LHCN-M2 (cell line): ENCODE measurements around the gene PFKFB2. TPM values are rescaled to one million over a fixed set of nuclear protein-coding genes. Genes with fewer than 3 reads are reported as not detected.

Source experiments
- DNase-seq: peaks from one replicate; pipeline ENCODE4 v3.0.0-alpha.2; 2012; ENCODE audit warnings: low read depth
- total RNA-seq: library from RNA; depleted of rRNA; stranded (reverse); fragments of >200 nt; gene quantifications from 2 replicates; pipeline ENCODE4 v1.2.3, GENCODE V29; 2014; rRNA removed

Gene PFKFB2
- total RNA-seq, 1 experiment from 2014 or later: 3.0 TPM

- DNase-seq: no peak
Observed at GRCh38 chr1:207088701-207089626, 35.9 kb downstream of the PFKFB2 start, which contains the start of gene C4BPB. Gene C4BPB, plus strand, starts transcription at chr1:207088860. Its CDS starts 672 bp downstream, at chr1:207089532.

GRCh38 chr1:207089627-207090355, 36.7 kb downstream of the PFKFB2 start:
- DNase-seq: no peak

GRCh38 chr1:207091200-207091908, 38.3 kb downstream of the PFKFB2 start:
- DNase-seq: no peak

GRCh38 chr1:207093944-207094343, 40.9 kb downstream of the PFKFB2 start:
- DNase-seq: no peak

- DNase-seq: no peak
Observed at GRCh38 chr1:207097871-207098324, 44.8 kb downstream of the PFKFB2 start.

GRCh38 chr1:207101720-207102119, 48.6 kb downstream of the PFKFB2 start:
- DNase-seq: no peak

GRCh38 chr1:207102146-207102545, 49.1 kb downstream of the PFKFB2 start:
- DNase-seq: no peak

- DNase-seq: no peak
Observed at GRCh38 chr1:207102659-207103058, 49.6 kb downstream of the PFKFB2 start.

- DNase-seq: no peak
Observed at GRCh38 chr1:207103892-207104373, 50.9 kb downstream of the PFKFB2 start, which contains the start of gene C4BPA. Gene C4BPA, plus strand, starts transcription at chr1:207104233. Its CDS starts 8,793 bp downstream, at chr1:207113026.

GRCh38 chr1:207109004-207109403, 55.9 kb downstream of the PFKFB2 start:
- no peak for DNase-seq

- no peak for DNase-seq
Observed at GRCh38 chr1:207112616-207113296, 59.7 kb downstream of the PFKFB2 start.

GRCh38 chr1:207115269-207115668, 62.2 kb downstream of the PFKFB2 start:
- DNase-seq: peak; percentile 2

- DNase-seq: no peak
Observed at GRCh38 chr1:207124389-207124788, 71.3 kb downstream of the PFKFB2 start.

GRCh38 chr1:207128336-207128921, 75.4 kb downstream of the PFKFB2 start:
- DNase-seq: no peak

- no peak for DNase-seq
Observed at GRCh38 chr1:207129053-207129452, 76.0 kb downstream of the PFKFB2 start.

Other genes with a start within 250 kb of the PFKFB2 start
- gene IL20, start 187.7 kb upstream of the PFKFB2 start, total RNA-seq: not detected in 2 replicates
- gene IL24, start 155.8 kb upstream of the PFKFB2 start, total RNA-seq: 0.17 TPM in 1 of 2 replicates, not detected in the other
- not detected in 2 replicates for gene FCMR, start 131.3 kb upstream of the PFKFB2 start, total RNA-seq
- not detected in 2 replicates for gene PIGR, start 106.8 kb upstream of the PFKFB2 start, total RNA-seq
- not detected in 2 replicates for gene FCAMR, start 82.8 kb upstream of the PFKFB2 start, total RNA-seq
- under 0.01 TPM in 1 of 2 replicates, not detected in the other for gene C1orf116, start 20.5 kb upstream of the PFKFB2 start, total RNA-seq
- 5.0 and 5.6 TPM in 2 replicates for gene YOD1, start 2.1 kb upstream of the PFKFB2 start, total RNA-seq
- not detected in 2 replicates for gene C4BPB, start 35.6 kb downstream of the PFKFB2 start, total RNA-seq
- not detected in 2 replicates for gene C4BPA, start 51.0 kb downstream of the PFKFB2 start, total RNA-seq